ENCODE data around the gene RAD21L1. TPM values are rescaled to one million over a fixed set of nuclear protein-coding genes. Genes with fewer than 3 reads are reported as not detected.

RAD21L1 gene
- total RNA-seq, 1 donor from 2014 or later: not detected

DNA sequence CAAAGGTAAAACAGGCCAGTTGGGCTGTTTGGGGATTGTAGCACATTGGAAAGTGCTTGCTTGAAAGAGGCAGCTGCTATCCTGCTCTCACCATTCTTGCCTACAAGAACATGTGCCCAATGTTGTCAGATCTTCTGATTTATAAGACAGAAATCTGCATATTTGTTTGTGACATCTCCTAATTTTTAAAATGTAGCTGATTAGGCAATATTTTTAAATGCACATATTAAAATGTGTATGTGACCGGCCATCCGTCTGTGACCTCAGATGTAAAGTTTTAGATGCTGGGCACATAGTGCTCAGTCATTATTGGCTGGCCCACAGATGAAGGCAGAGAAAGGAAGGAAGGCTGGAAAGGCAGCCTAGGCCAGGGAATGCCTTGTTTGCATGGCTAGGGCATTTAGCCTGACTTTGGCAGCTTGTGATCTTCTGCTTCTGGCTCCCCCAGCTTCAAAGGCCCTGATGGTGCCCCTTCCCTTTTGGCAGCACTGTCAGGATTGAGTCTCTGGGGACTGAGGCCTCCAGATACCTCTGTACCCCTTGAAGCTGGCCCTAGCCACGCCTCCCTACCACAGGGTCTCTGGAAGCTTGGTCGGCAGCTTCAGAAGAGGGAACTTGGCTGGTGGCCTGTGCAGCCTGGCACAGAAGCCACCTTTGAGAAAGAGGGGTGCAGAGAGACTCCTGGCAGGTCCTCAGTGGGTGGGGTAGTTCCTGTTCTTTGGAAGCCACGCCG lies 46.7 kb downstream of the RAD21L1 start:
- DNase-seq (ENCODE audit: low read depth): no peak

DNA sequence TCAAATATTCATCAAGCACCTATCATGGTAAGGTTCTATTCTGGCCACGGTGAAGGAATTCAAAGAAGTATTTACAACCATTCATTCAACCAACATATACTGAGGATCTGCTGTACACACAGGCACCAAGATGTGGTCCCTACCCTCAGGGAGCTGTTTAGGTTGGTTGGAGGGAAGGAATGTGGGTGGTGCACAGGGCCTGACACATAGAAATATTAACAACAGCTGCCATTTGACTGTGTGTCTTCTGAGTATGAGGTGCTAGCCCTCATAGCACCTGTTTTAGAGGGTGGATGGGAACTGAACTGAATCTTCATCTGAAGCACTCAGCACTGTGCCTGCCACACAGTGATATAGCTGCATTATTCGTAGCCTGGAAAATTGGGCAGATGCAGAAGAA lies 47.5 kb downstream of the RAD21L1 start:
- peak; percentile 85 for DNase-seq (ENCODE audit: low read depth)

DNA sequence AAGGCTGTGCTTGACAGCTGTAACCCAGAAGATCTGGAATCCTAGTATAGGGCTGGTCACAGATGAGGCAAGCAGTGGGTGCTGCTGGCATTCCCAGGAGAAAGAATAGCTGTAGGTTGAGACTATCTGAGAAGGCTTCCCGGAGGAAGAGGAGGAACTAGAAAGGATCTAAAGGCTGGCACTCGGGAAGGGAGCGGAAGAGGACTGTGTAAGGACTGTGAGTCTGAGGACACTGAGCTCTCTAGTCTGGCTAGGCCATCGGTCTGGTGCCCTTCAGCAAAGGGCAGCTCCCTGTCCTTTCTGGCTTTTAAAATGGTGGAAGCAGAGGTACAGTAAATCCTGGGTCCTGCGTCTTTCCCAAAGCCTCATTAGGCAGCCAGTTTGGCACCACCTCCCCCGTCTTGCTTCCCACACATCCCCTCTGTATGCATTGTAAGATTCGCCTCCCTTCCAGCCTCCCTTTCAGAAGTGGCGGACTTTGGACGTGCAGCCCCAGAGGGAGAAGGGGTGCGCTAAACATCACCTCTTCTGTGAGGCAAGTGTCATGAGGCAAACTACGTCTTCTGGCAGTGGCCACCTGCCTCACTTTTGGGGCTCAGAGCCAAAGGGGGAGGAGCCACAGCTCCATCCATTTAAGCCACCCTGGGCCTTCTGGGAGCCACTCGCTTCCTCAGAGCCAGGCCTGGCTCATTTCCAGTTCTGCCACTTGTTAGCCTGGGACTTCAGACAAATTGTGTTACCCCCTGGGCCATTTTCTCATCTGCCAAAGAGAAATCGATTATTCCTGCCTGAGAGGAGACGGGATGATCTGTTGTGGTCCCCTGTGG lies 48.9 kb downstream of the RAD21L1 start:
- no peak for DNase-seq (ENCODE audit: low read depth)

DNA sequence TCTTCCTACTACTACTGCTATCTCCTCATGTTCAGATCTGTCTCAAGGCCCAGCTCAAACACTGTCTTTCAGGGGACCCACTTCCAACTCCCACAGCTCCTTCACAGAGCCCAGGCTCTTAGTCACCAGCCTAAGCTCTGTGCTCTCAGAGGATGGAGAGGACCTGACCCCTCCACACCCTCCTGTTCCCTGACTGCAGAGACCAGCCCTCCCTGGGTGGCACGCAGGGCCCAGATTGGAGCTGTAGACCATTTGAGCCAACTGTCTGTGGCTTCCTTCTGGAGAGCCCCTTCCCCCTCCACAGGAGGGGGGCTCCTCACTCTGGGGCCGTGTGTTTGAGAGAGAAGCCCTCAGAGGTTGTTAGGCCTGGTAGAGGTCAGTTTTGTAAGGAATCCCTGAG lies 50.1 kb downstream of the RAD21L1 start:
- no peak for DNase-seq (ENCODE audit: low read depth)

DNA sequence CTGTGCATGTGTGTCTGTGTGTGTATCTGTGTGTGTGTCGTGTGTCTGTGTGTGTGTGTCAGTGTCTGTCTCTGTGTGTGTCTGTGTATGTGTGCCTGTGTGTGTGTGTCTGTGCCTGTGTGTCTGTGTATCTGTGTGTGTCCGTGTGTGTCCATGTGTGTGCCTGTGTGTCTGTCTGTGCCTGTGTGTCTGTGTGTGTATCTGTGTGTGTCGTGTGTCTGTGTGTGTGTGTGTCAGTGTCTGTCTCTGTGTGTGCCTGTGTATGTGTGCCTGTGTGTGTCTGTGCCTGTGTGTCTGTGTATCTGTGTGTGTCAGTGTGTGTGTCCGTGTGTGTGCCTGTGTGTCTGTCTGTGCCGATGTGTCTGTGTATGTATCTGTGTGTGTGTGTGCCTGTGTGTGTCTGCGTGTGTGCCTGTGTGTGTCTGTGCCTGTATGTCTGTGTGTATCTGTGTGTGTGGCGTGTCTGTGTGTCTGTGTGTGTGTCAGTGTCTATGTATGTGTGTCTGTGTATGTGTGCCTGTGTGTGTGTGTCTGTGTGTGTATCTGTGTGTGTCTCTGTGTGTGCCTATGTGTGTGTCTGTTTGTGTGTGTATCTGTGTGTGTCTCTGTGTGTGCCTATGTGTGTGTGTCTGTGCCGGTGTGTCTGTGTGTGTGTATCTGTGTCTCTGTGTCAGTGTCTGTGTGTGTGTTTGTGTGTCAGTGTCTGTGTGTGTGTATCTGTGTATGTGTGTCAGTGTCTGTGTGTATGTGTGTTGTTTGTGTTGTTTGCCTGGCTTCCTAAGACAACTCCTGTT lies 51.9 kb downstream of the RAD21L1 start:
- DNase-seq (ENCODE audit: low read depth): no peak

DNA sequence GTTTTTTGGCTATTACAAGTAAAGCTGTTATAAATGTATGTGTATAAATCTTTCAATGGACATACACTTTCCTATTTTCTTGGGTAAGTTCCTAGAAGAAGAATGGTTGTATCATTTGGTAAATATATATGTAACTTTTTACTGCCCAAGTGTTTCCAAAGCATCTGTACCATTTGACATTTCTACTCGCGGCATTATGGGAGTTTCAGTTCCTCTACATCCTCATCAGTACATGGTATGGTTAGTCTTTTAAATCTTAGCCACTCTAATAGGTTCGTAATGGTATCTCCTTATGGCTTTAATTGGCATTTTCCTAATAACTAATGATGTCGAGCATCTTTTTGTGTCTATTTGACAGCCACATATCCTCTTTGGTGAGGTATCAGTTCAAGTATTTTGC lies 53.1 kb downstream of the RAD21L1 start:
- no peak for DNase-seq (ENCODE audit: low read depth)

DNA sequence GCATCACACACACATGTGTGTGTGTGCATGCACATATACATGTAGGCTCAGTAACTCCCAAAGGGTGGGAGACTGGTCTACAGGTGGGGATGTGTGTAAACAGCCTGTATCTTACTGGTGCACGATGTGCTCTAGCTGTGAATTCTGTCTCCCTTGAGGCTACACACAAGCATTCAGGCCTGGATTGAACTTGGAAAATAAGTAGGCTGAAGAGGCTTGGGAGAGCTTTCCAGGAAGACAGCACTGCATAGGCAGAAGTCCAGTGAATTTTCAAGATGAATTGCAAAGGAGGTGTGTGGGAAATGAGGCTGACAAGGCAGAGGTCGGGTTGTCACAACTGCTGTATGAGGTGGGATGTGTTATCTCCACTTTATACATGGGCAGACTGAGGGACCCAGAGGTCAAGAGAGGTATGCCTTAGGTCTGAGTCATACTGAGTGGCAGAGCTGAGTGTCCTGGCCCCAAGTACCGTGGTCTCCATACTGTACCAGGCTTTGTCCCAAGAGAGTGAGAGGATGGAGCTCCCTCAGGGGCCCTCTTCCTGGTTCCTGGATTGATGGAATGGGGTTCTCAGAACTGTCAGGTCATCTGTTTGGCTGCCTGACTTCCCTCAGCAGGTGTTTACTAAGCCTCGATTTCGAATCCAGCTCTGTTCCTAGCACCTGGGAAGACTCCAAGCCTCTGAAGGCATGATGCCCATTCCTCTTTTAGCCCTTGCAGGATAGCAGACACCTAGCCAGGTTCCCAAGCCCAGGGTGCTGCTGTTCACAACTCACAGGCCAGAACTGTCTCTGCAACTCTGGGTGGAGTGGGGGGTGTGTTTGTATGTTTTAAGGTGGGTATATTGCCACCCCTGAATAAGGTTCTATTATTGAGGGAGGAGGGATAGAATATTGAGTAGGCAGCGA lies 54.6 kb downstream of the RAD21L1 start:
- no peak for DNase-seq (ENCODE audit: low read depth)

DNA sequence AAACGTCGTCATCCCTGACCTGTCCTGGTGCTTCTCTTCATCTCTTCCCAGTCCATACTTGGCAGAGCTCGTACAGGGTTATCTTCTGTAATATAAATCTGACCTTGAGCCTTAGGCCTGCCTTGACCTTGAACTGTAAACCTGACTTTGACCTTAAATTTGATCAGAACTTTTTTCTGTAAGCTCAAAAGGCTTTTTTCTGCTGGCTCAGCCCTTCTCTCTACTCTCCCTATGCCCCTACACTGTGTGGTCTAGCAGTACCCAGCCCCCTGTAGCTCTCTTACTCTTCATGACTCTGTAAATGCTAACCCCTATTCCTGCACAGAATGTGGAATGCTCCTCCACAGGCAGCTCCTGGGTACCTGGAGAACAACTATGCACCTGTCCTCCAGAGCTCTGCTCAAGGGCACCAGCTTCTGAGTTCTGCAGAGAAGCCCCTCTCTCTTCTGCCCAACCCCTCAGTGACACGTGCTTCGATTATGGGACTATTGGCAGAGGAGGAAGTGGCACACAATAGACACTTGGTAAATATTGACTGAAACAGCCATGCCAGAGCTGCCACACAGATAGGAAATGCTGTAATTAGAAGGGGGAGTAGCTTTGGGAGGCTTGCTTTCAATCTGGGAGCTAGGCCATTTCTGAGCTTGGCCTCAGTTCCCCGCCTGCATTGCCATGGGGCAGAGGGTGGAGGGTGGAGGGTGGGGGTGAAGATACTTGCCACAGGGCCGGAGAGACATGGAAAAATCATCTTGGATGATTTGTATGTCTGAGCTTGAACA lies 55.6 kb downstream of the RAD21L1 start:
- no peak for DNase-seq (ENCODE audit: low read depth)

DNA sequence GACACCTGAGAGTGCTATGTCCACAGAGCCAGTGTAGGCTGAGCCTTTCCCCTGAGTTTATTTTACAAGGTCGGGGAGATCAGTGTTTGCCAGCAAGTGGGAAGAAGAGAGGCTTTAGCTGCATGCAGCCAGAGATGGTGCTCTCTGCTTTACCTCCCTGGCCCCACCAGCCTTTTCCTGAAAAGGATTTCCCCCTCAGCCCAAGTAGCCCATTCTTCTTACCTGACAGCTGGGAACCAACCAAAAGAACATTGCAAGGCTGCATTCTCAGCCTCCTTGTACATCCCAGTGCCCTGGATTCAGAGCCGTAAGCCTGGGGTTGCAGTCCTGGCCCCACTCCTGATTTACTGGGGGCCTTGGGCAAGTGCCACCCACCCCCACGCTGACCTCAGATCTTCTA lies 57.1 kb downstream of the RAD21L1 start:
- DNase-seq (ENCODE audit: low read depth): no peak

DNA sequence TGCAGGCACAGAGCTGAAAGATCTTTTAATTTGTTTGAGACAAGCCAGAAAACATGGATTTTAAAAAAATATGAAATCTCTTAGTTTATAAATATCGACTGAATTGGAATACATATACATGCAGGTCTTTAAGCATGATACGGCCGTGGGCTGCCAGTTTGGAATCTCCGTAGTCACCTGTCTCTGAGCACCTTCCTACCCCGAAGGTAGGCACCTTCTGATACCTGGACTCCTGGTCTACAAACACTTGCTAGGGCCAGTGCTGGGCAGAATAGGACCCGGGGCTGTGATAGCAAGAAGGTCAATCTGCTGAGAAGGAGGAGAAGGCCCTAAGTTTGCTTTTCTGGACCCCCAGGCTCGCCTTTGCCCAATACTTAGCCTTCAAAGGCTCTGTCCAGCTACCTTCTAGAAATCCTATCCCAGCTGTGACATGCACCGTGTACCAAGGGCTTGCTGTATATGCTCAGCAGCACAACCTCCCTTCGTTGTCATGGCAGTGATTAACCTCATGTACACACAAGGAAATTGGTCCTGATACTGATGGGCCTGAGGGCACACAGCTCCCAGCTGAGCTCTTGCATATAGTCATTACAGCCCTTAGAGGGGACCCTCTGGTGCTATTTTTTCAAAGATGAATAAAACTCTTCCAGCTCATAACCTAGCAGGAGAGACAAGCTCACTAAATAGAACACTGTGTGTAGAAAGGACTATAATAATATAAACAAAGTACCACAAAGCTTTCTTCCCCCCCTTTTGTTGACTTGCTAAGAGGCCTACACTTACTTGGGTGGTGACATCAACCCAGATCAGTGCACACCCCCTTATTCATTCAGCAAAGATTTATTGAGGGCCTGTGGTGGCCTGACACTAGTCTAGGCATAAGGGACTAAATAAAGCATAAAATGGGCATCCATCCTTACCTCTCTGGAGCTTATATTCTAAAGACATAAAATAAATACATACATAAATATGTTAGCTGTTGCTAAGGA lies 58.0 kb downstream of the RAD21L1 start:
- peak; percentile 33 for DNase-seq (ENCODE audit: low read depth)

DNA sequence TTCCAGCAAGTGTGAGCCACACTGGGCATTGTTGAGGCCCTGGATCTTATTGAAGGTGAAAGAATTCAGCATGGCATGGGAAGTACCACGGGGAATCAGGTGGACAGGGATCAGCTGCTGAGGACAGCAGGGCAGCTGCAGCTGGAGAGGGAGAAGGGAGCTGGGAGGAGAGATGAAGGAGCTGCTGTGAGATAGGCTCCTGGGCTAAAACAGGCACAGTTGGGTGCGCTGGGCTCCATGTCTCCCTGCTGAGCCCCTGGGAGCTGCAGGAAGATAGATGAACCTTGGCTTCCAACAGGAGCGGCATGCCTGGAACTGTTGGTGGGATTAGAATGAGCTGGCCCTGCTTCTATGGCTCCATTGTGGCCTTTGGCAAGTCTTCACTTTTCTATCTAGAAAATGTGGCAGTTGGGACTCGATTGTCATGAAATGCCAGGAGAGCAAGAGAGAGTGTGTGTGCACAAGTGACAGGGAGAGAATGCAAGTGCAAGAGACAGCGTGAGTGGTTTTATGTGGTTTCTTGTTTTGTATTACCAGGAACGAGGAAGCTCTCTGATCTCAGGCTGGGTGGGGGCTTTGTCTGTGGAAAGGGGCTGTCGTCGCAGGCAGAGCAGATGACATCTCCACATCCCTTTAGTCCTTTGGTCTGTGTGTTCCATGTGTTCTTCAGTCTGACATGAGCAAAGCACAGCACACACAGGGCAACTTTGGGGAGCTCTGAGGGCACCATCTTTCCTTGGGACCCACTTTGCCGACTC lies 60.6 kb downstream of the RAD21L1 start:
- no peak for DNase-seq (ENCODE audit: low read depth)

DNA sequence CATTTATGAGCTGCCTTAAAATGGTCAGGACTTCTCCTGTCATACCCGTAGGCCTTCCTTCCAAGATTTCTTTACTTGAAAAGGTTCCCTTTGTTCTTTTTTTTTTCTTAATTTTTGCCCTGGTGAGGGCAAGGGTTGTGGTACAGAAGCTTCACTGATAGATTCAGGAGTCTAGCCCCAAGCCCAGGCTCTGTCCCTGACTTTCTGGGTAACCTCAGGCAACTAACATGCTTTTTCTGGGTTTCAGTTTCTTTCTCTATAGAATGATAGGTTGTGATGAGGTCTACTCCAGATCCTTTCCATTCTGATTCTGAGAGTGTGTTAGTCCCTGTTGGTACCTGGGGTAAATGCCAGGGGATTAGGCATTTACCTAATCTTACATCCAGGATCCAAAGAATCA lies 61.5 kb downstream of the RAD21L1 start:
- no peak for DNase-seq (ENCODE audit: low read depth)

DNA sequence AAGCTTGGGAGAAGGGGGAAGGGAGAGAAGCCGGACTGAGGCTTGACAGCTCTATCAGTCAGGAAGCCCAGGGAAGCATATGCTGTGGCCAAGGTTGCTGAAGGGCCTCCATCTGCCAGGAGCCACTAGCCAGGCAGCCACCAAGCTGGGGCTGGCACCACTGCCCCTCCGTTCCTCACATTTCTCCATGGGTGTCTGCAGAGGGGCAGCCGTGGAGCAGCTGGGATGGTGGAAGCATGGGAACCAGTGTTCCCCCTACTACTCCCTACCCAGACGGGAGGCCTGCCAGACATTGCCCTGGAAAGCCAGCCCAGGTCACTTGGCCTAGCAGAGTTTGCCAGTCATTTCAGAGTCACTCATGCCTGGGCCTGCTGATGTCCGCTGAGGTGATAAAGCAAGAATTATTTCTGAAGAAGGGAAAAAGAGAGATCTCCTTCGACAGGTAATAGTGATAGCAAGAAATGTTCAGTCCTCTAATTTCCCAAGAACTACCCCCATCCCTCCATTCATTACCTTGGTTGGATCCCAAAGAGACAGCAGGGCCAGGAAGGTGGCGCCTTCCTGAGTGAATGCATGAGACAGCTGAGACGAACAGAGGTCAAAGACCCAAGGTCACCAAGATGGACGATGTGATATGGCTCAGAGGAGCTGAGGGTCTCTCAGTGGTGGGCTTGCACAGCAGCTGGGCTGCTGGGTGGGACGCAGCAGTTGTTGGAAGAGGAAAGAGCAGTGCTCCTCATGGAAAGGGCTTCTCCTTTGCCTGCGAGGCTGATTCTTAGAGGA lies 62.1 kb downstream of the RAD21L1 start:
- DNase-seq (ENCODE audit: low read depth): no peak

DNA sequence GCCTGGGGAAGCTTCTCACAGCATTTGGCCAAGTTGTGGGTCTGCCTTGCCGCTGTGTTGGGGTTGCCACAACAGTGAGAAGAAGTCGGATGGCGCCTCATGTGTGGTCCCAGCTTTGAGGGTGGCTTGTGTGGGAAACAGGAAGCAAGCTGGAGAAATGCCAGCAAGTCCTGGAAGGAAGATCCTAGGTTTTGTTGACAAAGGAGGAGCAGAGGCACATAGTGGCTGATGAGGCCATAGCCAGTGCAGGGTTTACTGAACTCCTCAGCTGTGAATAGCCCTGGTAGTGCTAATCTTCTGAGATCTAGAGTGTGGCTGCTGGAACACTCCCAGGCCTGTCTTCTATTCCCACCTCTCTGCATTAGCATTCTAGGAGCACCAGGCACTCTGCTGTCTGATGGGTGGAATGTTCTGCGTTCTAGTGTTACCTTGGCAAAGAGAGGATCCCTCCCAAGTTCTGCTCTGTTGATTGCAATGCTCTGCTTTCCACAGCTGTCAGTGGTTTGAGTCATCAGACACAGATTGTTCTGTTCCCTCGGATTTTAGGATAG lies 65.4 kb downstream of the RAD21L1 start:
- no peak for DNase-seq (ENCODE audit: low read depth)

DNA sequence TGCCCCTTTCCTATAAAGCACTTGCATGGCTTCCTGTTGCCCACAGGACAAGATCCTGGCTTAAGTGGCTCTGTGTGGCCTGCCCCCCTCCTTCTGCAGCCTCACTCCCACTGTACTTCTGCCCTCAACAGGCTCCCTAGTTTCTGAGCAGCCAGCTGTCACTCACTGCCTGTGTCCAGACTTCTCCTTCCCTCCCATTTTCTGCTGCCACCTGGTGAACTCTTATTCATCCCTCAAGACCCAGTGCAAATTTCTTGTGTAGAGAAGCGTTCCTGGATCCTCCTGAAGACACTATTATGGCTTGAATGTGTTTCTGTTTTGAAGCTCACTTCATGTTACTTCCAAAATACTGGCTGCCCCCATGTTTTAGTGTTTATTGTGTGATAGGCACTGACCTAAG lies 66.8 kb downstream of the RAD21L1 start:
- DNase-seq (ENCODE audit: low read depth): no peak

DNA sequence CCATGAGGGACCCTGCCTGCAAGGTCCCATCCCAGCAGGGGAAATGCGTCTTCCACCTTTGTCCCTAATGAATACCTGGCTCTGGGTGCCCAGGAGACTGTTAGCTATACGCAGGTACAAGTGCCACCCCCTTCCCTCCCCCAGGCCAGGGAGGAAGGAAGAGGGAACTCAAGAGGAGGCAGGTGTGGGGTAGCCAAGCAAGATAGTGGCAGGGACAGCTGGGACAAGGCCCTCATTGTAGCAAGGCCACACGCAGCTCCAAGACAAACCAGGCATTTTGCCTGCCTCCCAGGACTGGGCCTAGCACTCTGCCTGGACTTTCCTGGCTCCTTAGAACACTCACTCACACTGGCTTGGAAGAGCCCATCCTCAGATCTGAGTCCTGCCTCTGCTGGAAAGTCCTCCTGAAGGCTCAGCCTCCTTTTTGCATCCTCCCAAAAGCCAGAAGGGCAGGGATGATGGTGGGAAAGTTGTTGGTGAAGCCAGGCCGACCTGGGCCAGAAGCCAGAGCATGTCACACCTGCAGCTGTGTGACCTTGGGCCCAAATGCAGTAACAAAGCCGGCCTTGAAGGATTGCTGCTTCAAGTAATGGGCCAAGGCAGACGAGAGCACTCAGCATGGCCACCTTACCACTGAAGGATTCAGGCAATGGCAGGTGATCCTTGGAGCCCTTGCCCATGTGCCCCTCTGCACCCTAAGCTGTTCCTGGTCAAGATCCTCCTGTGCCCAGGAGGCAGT lies 68.0 kb downstream of the RAD21L1 start:
- DNase-seq (ENCODE audit: low read depth): no peak

DNA sequence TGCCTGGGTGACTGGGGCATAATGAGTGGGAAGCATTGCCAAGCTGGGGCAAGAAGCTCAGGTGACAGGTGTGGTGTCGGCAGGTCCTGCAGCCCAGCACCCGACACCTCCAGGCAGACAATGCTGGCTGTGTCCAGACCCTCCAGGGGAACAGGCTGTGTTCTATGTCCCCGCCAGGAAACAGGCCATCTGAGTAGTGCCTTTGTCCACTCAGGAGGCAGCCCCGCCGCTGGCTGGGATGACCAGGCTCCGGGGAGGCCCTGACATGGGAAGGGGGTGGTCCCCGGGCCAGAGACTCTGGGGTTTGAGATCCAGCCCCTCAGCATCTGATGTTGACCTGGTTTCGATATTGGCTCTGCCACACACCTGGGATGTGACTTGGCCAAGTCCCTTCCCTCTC lies 68.7 kb downstream of the RAD21L1 start:
- DNase-seq (ENCODE audit: low read depth): no peak

Measured in renal cortical epithelial cell (primary cell).